HepG2 (cell line): ENCODE data around the gene GALNT16. TPM values are rescaled to one million over a fixed set of nuclear protein-coding genes. Genes with fewer than 3 reads are reported as not detected.

ENCODE experiments used
- ATAC-seq: fragments of 200-7000 bp; cut with Tn5 transposase; 3 replicates; pipeline ENCODE4 v1.9.1; 2020; ENCODE audit warnings: mild to moderate bottlenecking, moderate library complexity
- BruUV-seq: library from RNA; stranded (reverse); fragments of 400-500 nt; replicated peaks from 2 replicates; lab custom pipeline; 2021; lab: Mats Ljungman, UMichigan
- CTCF ChIA-PET: fragments of 300-600 bp; formaldehyde crosslinking; extraction: SDS; loops from one replicate; lab custom pipeline; 2021; ENCODE audit warnings: low total read pairs, inconsistent platforms, low intra/inter-chr PET ratio; lab: Yijun Ruan, JAX
- POLR2A ChIA-PET: fragments of 350-600 bp; sonication (Branson Sonifier 250); formaldehyde crosslinking; loops from one replicate; lab custom pipeline; 2020; ENCODE audit warnings: antibody characterized with exemption, inconsistent platforms; lab: Yijun Ruan, JAX
- DNase-seq: peaks from one replicate; pipeline ENCODE4 v3.0.0-alpha.2; 2015; ENCODE audit warnings: low spot score
- FAIRE-seq: peaks from 3 replicates; lab custom pipeline; 2011; peaks lifted over from hg19 to GRCh38; lab: Jason Lieb, UNC
- H2AFZ ChIP-seq: one replicate; pipeline ENCODE4 v1.6.1; 2011; ENCODE audit warnings: low read length, inconsistent platforms
- H3K27ac ChIP-seq: fragments of 300-600 bp; 3 replicates; pipeline ENCODE4 v1.8.0; 2011; ENCODE audit warnings: mixed run types, mild to moderate bottlenecking, mixed read lengths, low read length, inconsistent platforms; ENCODE audit not compliant: insufficient read depth; ENCODE audit errors: extremely low read length
- H3K27me3 ChIP-seq, 2 experiments: fragments of 200-600 bp in 1 of 2; 2 replicates in 1 of 2; 3 replicates in 1 of 2; pipeline versions ENCODE4 v1.6.0 to v1.8.0; 2011; ENCODE audit warnings: low read length in 2 of 2, mild to moderate bottlenecking in 2 of 2, moderate library complexity in 2 of 2, inconsistent platforms in 1 of 2; ENCODE audit not compliant: insufficient read depth in 2 of 2, control insufficient read depth in 1 of 2
- H3K36me3 ChIP-seq, 2 experiments: fragments of 200-600 bp in 1 of 2; replicated peaks in 1 of 2; 2 replicates in 1 of 2; 3 replicates in 1 of 2; pipeline versions ENCODE4 v1.5.1 to v1.8.0; 2011; ENCODE audit warnings: low read length in 2 of 2, inconsistent platforms in 1 of 2; ENCODE audit not compliant: insufficient read depth in 2 of 2, control insufficient read depth in 1 of 2
- H3K4me1 ChIP-seq: 2 replicates; pipeline ENCODE4 v1.5.1; 2012; ENCODE audit warnings: low read length, inconsistent platforms; ENCODE audit not compliant: insufficient read depth
- H3K4me2 ChIP-seq: 2 replicates; pipeline ENCODE4 v1.6.0; 2011; ENCODE audit warnings: low read depth, low read length, inconsistent platforms
- H3K4me3 ChIP-seq, 3 experiments: fragments of 200-600 bp in 1 of 3; sonication (generic), shearing (Covaris generic) in 1 of 3; replicated peaks in 1 of 3; 2 replicates each; pipeline ENCODE4 v1.5.1; 2011 to 2016; ENCODE audit warnings: low read length in 3 of 3, inconsistent platforms in 2 of 3, low read depth in 2 of 3, mild to moderate bottlenecking in 2 of 3, control low read depth in 1 of 3, mixed read lengths in 1 of 3; ENCODE audit not compliant: insufficient read depth in 1 of 3
- H3K79me2 ChIP-seq: one replicate; pipeline ENCODE4 v1.6.1; 2011; ENCODE audit warnings: low read length, inconsistent platforms; ENCODE audit not compliant: insufficient read depth
- H3K9ac ChIP-seq: 2 replicates; pipeline ENCODE4 v1.6.0; 2011; ENCODE audit warnings: mild to moderate bottlenecking, low read depth, low read length, inconsistent platforms; ENCODE audit not compliant: insufficient read depth
- H3K9me3 ChIP-seq: 2 replicates; pipeline ENCODE4 v1.5.1; 2012; ENCODE audit warnings: mild to moderate bottlenecking, low read length
- H4K20me1 ChIP-seq: 2 replicates; pipeline ENCODE4 v1.6.0; 2011; ENCODE audit warnings: inconsistent platforms, mild to moderate bottlenecking, low read length, moderate library complexity; ENCODE audit not compliant: insufficient read depth
- AFF4 ChIP-seq: sonication (generic); formaldehyde crosslinking; IDR thresholded peaks from 2 replicates; pipeline ENCODE4 v1.4.0; 2020; ENCODE audit warnings: missing genetic modification reagents
- CC2D1A ChIP-seq: sonication (generic); formaldehyde crosslinking; IDR thresholded peaks from 2 replicates; pipeline ENCODE4 v1.8.1; 2023; ENCODE audit warnings: mild to moderate bottlenecking, missing genetic modification reagents
- MIER2 ChIP-seq: IDR thresholded peaks from 2 replicates; pipeline ENCODE4 v1.6.1; 2016; ENCODE audit warnings: missing biosample characterization, missing genetic modification reagents
- NRL ChIP-seq: sonication (generic); formaldehyde crosslinking; IDR thresholded peaks from 2 replicates; pipeline ENCODE4 v1.5.0; 2020; ENCODE audit warnings: missing genetic modification reagents, mild to moderate bottlenecking, moderate library complexity, borderline replicate concordance
- SRY ChIP-seq: sonication (generic); formaldehyde crosslinking; IDR thresholded peaks from 2 replicates; pipeline ENCODE4 v1.8.0; 2022; ENCODE audit warnings: mild to moderate bottlenecking, missing genetic modification reagents
- ZBTB3 ChIP-seq: sonication (generic); formaldehyde crosslinking; IDR thresholded peaks from 2 replicates; pipeline ENCODE4 v1.4.0; 2020; ENCODE audit warnings: low read depth, mild to moderate bottlenecking, moderate library complexity, missing genetic modification reagents, borderline replicate concordance
- ZFP82 ChIP-seq: sonication (generic); formaldehyde crosslinking; IDR thresholded peaks from 2 replicates; pipeline ENCODE4 v1.5.1; 2020; ENCODE audit warnings: mild to moderate bottlenecking, missing genetic modification reagents, borderline replicate concordance
- ZNF235 ChIP-seq: sonication (generic); formaldehyde crosslinking; IDR thresholded peaks from 2 replicates; pipeline ENCODE4 v1.8.1; 2023; ENCODE audit warnings: mild to moderate bottlenecking, missing genetic modification reagents, borderline replicate concordance
- ZNF431 ChIP-seq: sonication (generic); formaldehyde crosslinking; IDR thresholded peaks from 2 replicates; pipeline ENCODE4 v1.9.0; 2022; ENCODE audit warnings: missing genetic modification reagents, low read depth, mild to moderate bottlenecking, borderline replicate concordance
- ZNF546 ChIP-seq: sonication (generic); formaldehyde crosslinking; conservative IDR thresholded peaks from 2 replicates; pipeline ENCODE4 v1.8.1; 2023; ENCODE audit warnings: mild to moderate bottlenecking, missing genetic modification reagents
- ZNF619 ChIP-seq: sonication (generic); formaldehyde crosslinking; IDR thresholded peaks from 2 replicates; pipeline ENCODE4 v1.4.0; 2020; ENCODE audit warnings: mild to moderate bottlenecking, missing genetic modification reagents
- WGBS: methylation state at CpG from one replicate; pipeline ENCODE4 v1.1.6; 2017; ENCODE audit warnings: low lambda C conversion rate; 5-methylcytosine and 5-hydroxymethylcytosine counted together
- in situ Hi-C: cut with HindIII; loops from 2 replicates; pipeline ENCODE4 v1.10.0; 2017; ENCODE audit warnings: low pct_unique_long_range_greater_than_20kb; ENCODE audit not compliant: extremely low pct_ligation_motif_present
- intact Hi-C: fragments of 100-400 bp; cut with micrococcal nuclease; formaldehyde crosslinking; loops from one replicate; pipeline ENCODE4 v1.10.0; 2022; ENCODE audit not compliant: unreplicated experiment
- polyA plus RNA-seq, 8 experiments: library from polyadenylated mRNA; depleted of rRNA in 3 of 8; stranded (reverse) in 7 of 8; unstranded in 1 of 8; fragments of >200 nt; fragmentation: Illumina TruSeq in 4 of 8; extraction: Trizol in 4 of 8; gene quantifications; 2 replicates each; pipeline versions ENCODE4 v1.2.1 to v1.2.3, GENCODE V29; 2011 to 2016; ENCODE audit warnings: low read depth in 4 of 8, missing spikeins in 1 of 8, mixed read lengths in 1 of 8; ENCODE audit not compliant: insufficient read depth in 1 of 8
- total RNA-seq, 5 experiments: library from RNA; depleted of rRNA; stranded (reverse); fragments of >200 nt; fragmentation: Illumina TruSeq; extraction: Trizol; gene quantifications; 2 replicates each; pipeline ENCODE4 v1.2.3, GENCODE V29; 2016; ENCODE audit warnings: low read depth in 1 of 5
- TF ChIP-seq, protein P1 (sequence below): sonication (generic); formaldehyde crosslinking; conservative IDR thresholded peaks from 2 replicates; pipeline ENCODE4 v1.4.0; 2020; ENCODE audit warnings: missing genetic modification reagents
- TF ChIP-seq, protein P2 (sequence below): sonication (generic); IDR thresholded peaks from 2 replicates; pipeline ENCODE4 v1.6.1; 2016; ENCODE audit warnings: low read depth, borderline replicate concordance
- TF ChIP-seq, protein P3 (sequence below): sonication (generic); formaldehyde crosslinking; conservative IDR thresholded peaks from 2 replicates; pipeline ENCODE4 v1.8.0; 2022; ENCODE audit warnings: missing genetic modification reagents

GALNT16 gene
- total and polyA plus RNA-seq, 2 of the 13 experiments (the other 11 are each of a cell fraction or from before 2014, with no cell fraction given), result 0.54 to 0.82 TPM

GRCh38 chr14:69261761-69262331, 1.9 kb downstream of the GALNT16 start:
- intact Hi-C loops (no loop called here), in situ Hi-C loops (loop anchor here (5.0 kb wide), 1 partner anchor 90 kb away; no protein-coding TSS in a partner anchor)
- FAIRE-seq (peak; percentile 80), DNase-seq (peak; percentile 69), ATAC-seq (peak; percentile 74)
- Histone ChIP-seq H3K4me2 (peak overlapping the region; percentile 79), H3K4me1 (peaks cover 20% of the 10 kb centered on the region), H3K27ac (no peak overlapping the region), H3K9me3 (no peaks in the 10 kb centered on the region), H3K36me3 (no peaks in the 10 kb centered on the region), H3K79me2 (no peaks in the 10 kb centered on the region), H3K9ac (no peak overlapping the region), H3K27me3 (peaks cover 6 to 41% of the 10 kb centered on the region in 2 experiments; a peak in 4 of 5 replicates), H2AFZ (no peak overlapping the region), H4K20me1 (no peaks in the 10 kb centered on the region), H3K4me3 (peak overlapping the region; percentile 37 to 72 (median 67); a peak in 4 of 6 replicates)
- BruUV-seq, result no TSS peak
- ChIA-PET CTCF (interaction anchor here (0.7 to 1.2 kb wide), 2 partner anchors 26 to 1305 kb away, joined by 3 read pairs; no protein-coding TSS in a partner anchor), POLR2A (interaction anchor here (1.0 to 1.3 kb wide), 2 partner anchors 110 to 135 kb away, joined by 3 read pairs; no protein-coding TSS in a partner anchor)
- 0% methylated on average over 4 of the region's 5 CpGs for WGBS
- no peak for TF ChIP-seq ZNF546 (CRISPR knock-in tag)
- 0 out of 2 replicates have a peak, but pooled peaks have one; percentile 52 for TF ChIP-seq NRL
- no peak for TF ChIP-seq ZBTB3
- TF ChIP-seq ZNF619 (CRISPR knock-in tag), result 0 out of 2 replicates have a peak, but pooled peaks have one; percentile 48
- 0 out of 2 replicates have a peak, but pooled peaks have one; percentile 39 for TF ChIP-seq SRY (CRISPR knock-in tag)
- no peak for TF ChIP-seq ZNF235
- no peak for TF ChIP-seq CC2D1A (CRISPR knock-in tag)
- no peak for TF ChIP-seq AFF4 (CRISPR knock-in tag)
- TF ChIP-seq MIER2 (CRISPR knock-in tag), result 0 out of 2 replicates have a peak, but pooled peaks have one; percentile 45
- TF ChIP-seq, protein P1, sequence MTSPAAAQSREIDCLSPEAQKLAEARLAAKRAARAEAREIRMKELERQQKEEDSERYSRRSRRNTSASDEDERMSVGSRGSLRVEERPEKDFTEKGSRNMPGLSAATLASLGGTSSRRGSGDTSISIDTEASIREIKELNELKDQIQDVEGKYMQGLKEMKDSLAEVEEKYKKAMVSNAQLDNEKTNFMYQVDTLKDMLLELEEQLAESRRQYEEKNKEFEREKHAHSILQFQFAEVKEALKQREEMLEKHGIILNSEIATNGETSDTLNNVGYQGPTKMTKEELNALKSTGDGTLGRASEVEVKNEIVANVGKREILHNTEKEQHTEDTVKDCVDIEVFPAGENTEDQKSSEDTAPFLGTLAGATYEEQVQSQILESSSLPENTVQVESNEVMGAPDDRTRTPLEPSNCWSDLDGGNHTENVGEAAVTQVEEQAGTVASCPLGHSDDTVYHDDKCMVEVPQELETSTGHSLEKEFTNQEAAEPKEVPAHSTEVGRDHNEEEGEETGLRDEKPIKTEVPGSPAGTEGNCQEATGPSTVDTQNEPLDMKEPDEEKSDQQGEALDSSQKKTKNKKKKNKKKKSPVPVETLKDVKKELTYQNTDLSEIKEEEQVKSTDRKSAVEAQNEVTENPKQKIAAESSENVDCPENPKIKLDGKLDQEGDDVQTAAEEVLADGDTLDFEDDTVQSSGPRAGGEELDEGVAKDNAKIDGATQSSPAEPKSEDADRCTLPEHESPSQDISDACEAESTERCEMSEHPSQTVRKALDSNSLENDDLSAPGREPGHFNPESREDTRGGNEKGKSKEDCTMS, result no peak
- no peak for TF ChIP-seq ZNF431
- TF ChIP-seq, protein P2, sequence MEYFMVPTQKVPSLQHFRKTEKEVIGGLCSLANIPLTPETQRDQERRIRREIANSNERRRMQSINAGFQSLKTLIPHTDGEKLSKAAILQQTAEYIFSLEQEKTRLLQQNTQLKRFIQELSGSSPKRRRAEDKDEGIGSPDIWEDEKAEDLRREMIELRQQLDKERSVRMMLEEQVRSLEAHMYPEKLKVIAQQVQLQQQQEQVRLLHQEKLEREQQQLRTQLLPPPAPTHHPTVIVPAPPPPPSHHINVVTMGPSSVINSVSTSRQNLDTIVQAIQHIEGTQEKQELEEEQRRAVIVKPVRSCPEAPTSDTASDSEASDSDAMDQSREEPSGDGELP, result no peak
- no peak for TF ChIP-seq ZFP82 (CRISPR knock-in tag)
- TF ChIP-seq, protein P3, sequence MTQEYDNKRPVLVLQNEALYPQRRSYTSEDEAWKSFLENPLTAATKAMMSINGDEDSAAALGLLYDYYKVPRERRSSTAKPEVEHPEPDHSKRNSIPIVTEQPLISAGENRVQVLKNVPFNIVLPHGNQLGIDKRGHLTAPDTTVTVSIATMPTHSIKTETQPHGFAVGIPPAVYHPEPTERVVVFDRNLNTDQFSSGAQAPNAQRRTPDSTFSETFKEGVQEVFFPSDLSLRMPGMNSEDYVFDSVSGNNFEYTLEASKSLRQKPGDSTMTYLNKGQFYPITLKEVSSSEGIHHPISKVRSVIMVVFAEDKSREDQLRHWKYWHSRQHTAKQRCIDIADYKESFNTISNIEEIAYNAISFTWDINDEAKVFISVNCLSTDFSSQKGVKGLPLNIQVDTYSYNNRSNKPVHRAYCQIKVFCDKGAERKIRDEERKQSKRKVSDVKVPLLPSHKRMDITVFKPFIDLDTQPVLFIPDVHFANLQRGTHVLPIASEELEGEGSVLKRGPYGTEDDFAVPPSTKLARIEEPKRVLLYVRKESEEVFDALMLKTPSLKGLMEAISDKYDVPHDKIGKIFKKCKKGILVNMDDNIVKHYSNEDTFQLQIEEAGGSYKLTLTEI (CRISPR knock-in tag), result no peak
